ENCODE data around the gene ARHGAP15.

DNA sequence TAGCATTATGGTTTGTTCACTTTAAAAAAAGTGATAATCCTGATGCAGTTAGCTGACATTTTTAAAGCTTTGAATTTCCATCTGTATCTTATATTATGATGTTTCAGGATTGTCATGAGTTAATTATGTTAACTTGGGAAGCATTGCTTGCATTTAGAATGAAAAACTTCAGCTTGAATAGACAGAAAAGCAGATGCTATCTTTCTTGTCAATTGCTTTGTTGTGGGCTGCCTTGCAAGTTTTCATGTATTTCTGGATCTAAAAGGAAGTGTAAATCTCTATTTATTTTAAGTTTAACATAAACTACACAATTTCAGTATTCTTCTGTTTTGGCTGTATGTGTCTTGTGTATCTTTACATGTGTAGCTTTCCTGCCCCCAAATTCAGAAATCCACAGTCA is 479.5 kb downstream of the ARHGAP15 start:
- TF ChIP-seq, protein P1, sequence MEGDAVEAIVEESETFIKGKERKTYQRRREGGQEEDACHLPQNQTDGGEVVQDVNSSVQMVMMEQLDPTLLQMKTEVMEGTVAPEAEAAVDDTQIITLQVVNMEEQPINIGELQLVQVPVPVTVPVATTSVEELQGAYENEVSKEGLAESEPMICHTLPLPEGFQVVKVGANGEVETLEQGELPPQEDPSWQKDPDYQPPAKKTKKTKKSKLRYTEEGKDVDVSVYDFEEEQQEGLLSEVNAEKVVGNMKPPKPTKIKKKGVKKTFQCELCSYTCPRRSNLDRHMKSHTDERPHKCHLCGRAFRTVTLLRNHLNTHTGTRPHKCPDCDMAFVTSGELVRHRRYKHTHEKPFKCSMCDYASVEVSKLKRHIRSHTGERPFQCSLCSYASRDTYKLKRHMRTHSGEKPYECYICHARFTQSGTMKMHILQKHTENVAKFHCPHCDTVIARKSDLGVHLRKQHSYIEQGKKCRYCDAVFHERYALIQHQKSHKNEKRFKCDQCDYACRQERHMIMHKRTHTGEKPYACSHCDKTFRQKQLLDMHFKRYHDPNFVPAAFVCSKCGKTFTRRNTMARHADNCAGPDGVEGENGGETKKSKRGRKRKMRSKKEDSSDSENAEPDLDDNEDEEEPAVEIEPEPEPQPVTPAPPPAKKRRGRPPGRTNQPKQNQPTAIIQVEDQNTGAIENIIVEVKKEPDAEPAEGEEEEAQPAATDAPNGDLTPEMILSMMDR (IDR thresholded peaks at IDR 0.05; ENCODE audit: insufficient read depth, low read length), result no peak
- TF ChIP-seq POLR2AphosphoS5 (IDR thresholded peaks at IDR 0.05; ENCODE audit: low read depth) (no peak), GABPA (IDR thresholded peaks at IDR 0.05; ENCODE audit: low read depth) (no peak)
- TF ChIP-seq, protein P2, sequence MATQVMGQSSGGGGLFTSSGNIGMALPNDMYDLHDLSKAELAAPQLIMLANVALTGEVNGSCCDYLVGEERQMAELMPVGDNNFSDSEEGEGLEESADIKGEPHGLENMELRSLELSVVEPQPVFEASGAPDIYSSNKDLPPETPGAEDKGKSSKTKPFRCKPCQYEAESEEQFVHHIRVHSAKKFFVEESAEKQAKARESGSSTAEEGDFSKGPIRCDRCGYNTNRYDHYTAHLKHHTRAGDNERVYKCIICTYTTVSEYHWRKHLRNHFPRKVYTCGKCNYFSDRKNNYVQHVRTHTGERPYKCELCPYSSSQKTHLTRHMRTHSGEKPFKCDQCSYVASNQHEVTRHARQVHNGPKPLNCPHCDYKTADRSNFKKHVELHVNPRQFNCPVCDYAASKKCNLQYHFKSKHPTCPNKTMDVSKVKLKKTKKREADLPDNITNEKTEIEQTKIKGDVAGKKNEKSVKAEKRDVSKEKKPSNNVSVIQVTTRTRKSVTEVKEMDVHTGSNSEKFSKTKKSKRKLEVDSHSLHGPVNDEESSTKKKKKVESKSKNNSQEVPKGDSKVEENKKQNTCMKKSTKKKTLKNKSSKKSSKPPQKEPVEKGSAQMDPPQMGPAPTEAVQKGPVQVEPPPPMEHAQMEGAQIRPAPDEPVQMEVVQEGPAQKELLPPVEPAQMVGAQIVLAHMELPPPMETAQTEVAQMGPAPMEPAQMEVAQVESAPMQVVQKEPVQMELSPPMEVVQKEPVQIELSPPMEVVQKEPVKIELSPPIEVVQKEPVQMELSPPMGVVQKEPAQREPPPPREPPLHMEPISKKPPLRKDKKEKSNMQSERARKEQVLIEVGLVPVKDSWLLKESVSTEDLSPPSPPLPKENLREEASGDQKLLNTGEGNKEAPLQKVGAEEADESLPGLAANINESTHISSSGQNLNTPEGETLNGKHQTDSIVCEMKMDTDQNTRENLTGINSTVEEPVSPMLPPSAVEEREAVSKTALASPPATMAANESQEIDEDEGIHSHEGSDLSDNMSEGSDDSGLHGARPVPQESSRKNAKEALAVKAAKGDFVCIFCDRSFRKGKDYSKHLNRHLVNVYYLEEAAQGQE (IDR thresholded peaks at IDR 0.05; ENCODE audit: insufficient replicate concordance, low read depth), result no peak

All from HL-60 (cell line).